HG03175 (cell line): ENCODE data around the gene CHST5.

Experiments
- ATAC-seq: cut with Tn5 transposase; IDR thresholded peaks from one replicate; pipeline ENCODE4 v1.9.1; 2021; ENCODE audit warnings: mild to moderate bottlenecking, moderate library complexity; ENCODE audit not compliant: unreplicated experiment

The CHST5 gene

DNA sequence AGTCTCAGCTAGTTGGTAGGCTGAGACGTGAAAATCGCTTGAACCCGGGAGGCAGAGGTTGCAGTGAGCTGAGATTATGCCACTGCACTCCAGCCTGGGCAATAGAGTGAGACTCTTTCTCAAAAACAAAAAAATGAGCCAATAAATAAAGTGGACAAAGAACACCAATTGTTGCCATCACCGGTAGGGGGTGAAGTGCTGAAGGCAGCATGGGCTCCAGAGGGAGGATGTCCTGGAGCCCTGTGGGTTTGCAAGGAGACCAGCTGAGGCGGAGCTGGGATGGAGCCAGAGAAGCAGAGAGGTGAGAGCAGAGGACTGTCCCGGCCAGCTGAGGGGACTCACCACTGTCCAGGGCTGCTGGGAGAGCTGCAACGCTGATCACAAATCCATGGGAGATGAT, 54.4 kb downstream of the CHST5 start:
- ATAC-seq, result no peak

DNA sequence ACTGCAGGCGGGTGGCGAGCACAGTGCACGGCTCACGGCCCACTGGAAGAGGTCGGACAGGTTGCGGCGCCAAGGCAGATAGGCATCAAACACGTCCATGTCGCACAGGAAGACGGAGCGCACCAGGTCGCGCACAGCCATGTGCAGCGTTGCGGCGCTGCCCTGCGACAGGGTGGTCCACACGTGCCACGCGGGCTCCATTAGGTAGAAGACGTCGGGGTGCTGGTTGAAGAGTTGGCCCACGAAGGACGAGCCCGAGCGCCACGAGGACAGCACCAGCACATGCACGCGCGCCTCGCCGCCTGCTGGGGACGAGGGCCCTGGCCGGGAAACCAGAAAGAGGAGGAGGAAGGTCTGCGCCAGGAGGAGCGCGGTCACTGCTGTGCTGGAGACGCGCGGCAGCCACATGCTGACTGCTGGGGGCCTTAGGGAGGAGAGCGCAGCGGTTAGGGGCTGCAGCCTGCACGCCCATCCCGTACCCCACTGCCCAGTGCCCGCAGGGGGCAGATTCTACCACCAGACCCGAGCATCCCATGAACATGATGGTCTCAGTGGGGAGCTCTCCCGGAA, 56.4 kb downstream of the CHST5 start:
- no peak for ATAC-seq
